NCI-H526 treated with DMSO at 0.1 percent for 48 hours (cell line): Measurements from ENCODE around the gene PLAGL1.

Source experiments
- DNase-seq: peaks from one replicate; lab custom pipeline; 2025; lab: John Stamatoyannopoulos, UW

PLAGL1 gene

GRCh38 chr6:144008846-144009245 lies 787 bp upstream of the PLAGL1 start:
- no peak for DNase-seq

DNA sequence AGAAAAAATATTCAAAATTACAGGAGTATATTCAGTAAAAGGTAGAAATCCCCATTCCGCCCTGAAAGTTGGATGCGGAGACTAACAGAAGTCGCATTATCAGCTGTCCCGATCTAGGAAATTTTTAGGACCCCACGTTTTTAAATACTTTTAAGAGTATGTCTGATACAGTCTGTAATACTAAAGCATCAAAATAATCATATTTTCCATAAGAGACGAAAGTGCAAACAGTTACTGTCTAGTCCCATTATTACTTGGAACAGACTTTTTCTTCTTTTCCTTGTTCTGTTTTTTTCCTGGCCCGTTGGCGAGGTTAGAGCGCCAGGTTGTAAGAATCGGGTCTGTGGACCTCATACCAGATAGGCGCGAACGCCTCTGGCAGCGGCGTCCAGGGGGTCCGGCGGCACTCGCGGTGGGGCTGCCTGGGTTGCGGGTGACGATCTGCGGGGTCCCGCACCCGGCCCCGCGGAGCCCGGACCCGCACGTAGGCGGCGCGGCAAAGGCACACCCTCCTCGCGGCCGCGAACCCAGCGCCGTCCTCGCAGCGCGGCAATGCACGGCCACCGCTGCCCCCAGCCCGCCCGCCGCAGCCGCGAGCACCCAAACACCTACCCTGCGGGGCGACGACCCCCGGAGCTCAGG lies 460 bp downstream of the PLAGL1 start:
- no peak for DNase-seq

DNA sequence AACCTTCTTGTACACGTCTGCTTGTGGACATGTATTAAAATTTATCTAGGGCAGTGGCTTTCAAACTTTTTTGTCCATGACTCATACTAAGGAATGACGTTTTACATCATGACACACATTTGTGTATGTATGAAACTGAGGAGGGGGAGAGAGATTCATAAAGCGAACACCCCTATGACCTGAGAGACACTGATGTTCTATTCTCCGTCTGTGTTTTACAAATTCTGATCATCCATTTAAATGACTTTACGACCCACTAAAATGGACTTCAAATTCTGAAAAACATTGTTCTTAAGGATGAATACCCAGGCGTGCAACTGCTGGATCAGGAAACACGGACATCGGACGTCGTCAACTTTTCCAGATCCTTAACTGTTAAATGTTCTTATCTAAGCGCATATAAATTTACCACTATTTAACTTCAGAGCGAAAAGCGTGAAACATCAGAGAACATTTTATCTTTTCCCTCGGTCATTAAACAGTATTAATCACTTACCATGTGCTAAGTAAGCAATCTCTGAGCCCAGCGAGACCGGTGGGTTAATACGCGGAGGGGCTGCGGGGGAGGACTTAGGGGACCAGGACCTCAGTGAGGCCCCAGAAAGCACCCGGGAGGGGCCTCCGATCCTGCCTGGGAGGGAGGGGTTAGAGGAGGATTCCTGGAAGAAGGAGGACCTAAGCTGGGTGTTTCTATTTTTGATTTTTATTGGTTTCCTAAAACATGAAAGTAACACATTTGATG lies 1.2 kb downstream of the PLAGL1 start:
- no peak for DNase-seq

DNA sequence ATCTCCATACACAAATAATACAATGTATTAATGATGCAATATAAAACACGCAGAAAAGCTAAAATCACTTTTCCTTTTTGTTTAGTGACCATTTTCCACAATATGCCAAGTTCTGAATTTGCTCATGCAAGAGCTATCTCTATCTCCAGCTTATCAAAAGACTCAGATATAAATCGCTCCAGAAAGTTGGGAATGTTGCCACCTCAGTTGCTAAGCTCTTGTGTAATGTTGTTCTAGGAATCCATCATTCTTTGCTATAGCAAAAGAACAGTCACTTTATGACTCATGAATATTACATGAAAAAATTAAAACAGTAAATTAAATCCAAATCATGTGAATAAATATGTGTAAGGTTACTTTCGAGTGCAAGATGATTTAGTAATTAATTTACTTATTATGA lies 8.7 kb downstream of the PLAGL1 start:
- no peak for DNase-seq

GRCh38 chr6:143998686-143999085 lies 9.4 kb downstream of the PLAGL1 start:
- no peak for DNase-seq

- no peak for DNase-seq
Observed at GRCh38 chr6:143993965-143994646, 14.0 kb downstream of the PLAGL1 start.

GRCh38 chr6:143992285-143992684 lies 15.8 kb downstream of the PLAGL1 start:
- DNase-seq = no peak

GRCh38 chr6:143986463-143987065 lies 21.5 kb downstream of the PLAGL1 start:
- no peak for DNase-seq

DNA sequence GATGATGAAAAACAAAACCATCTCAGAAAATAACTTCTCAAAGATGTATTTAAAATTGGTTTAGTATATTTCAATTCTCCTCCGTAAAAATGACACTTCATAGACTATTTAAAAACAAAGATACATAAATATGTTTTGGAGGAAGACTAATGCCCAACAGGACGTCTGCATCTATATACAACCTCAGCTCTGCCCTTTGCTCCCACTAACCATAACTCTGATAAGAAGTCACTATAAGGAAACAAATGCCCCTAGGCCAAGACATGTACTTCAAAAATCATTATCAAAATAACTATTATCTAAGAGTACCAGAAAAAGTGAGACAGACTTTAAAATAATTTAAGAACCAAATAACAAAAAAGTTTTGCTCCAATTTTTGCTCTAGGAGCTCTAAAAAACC lies 23.4 kb downstream of the PLAGL1 start:
- no peak for DNase-seq

GRCh38 chr6:143982968-143983367 lies 25.1 kb downstream of the PLAGL1 start:
- DNase-seq = no peak

- DNase-seq = no peak
Observed at GRCh38 chr6:143980921-143981320, 27.1 kb downstream of the PLAGL1 start.

- DNase-seq = no peak
Observed at GRCh38 chr6:143976806-143977349, 31.2 kb downstream of the PLAGL1 start.

- no peak for DNase-seq
Observed at GRCh38 chr6:143974089-143974488, 34.0 kb downstream of the PLAGL1 start.

GRCh38 chr6:143973097-143973966 lies 34.7 kb downstream of the PLAGL1 start:
- DNase-seq = no peak

DNA sequence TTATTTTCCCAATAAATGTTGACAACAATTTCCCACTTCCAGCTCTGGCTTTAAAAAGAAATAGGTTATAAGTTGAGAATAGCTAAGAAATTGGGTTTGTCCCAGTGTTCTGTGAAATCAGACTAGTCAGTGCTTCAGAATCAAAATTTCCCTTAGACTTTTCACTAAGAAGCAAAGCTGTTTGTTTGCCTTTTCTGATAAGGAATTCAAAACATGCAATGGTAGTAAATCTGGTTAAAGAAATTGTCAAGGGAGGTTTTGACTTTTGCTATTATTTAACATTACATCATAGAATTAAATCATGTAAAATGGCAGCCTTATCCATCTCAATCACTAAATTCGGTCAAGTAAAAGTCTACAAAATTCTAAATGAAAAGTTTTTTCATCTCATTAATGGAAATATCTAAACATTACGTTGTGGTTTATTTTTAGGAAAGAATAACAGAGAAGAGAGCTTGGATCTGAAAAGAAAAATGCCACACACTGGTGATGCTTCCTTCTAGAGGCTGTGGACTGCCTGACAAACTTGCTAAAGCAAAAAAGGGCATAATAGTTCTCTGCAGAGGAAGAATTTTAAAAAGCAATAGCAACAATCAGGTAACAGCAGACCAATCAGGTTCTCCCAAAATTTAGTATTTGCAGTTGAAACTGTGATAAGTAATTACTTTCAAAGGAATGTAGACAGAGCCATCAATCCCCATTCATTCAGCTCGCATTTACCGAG lies 36.4 kb downstream of the PLAGL1 start:
- no peak for DNase-seq

DNA sequence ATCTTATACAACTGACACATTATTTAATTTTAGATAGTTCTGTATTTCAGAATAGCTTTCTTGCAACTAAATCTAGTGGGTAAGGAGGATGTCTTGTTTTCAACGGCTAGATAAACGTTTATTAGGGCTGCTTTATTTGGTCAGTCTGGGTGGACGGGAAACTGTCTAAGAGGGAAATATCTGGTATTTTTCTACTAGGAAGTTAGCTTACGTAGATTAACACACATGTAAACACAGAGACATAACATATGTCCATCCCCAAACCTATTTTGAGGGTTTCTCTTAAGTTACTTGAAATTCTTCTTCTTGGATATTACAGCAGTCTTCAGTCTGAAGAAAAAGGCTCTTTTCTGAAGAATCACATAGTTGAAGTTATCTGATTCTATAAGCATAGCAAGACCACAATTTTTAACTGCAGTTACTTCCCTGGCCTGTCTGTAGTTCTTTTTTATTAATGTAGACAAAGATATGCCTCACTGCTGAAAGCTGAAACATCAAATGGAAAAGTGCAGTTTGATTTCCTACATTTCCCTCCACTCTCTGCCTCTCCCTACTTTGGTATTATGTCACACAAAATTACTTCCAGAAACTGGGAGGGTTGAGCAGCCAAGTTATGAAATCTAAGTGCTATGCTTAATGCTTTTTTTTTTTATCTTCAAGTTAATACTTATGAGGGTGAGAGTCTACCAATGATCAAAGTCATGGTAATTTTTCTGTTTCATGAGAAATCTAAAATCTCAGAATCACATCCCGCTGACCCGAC lies 37.4 kb downstream of the PLAGL1 start:
- DNase-seq = no peak

- DNase-seq = no peak
Observed at GRCh38 chr6:143969077-143969476, 39.0 kb downstream of the PLAGL1 start.

DNA sequence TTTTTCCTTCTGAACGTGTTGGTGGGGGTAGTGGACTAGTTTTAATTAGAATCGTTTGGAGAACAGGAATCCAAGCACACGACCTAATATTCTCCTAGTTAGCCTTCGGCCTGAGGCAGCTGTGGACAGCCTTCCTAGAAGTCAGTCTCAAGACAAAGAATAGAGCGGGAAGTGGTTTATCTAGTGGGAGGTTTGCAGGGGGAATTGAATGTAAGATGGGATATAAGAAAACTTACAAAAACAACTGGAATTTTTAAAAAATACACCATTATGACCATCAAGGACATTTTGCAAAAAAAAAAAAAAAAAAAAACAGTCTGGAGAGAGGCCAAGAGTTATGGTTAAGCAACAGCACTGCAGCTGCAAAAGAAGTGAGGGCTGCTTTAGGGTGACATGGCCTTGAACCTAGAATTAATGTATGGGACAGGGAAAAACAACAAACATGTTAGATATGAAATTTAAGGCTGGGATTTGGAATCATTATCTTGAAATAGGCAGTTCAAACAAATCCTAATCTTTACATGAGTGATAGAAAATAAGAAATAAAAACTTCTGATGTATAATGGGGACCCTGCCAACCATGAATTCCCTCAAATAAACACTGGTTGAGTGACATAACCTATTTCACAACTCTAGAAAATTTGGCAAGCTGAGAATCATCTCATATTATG lies 40.2 kb downstream of the PLAGL1 start:
- DNase-seq = no peak

DNA sequence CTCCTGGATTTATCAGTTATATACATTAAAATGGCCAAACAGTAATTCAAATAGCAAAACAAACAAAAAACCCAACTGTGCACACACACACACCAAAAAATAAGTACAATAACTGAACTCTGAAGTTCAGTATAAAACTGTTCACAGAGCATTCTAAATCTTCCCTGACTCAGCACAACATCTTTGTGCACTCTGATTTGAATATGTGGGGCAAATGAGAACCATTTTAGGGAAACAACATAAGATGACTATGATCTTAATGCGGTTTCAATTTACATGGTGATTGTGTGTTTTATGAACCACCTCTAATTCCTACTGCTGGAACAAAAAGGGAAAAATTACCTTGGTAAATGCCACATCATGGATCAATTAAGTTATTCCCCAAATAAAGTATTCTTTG lies 41.7 kb downstream of the PLAGL1 start:
- DNase-seq = peak; percentile 22
